Activated CD8-positive, alpha-beta memory T cell treated with anti-CD3 and anti-CD28 coated beads, Interleukin-2, amount 10 ng/mL, durations not matched to agents 7 days and 5 days (primary cell): ENCODE results near the gene FBXO47. TPM values are rescaled to one million over a fixed set of nuclear protein-coding genes. Genes with fewer than 3 reads are reported as not detected.
A peak's percentile ranks its signal among the peaks of the same experiment; 100 is the strongest.

Experiments used
- ATAC-seq: fragments of 150-1000 bp; cut with Tn5 transposase; one replicate; pipeline ENCODE4 v1.10.0; 2021; ENCODE audit warnings: moderate library complexity
- CTCF ChIA-PET: fragments of 350-600 bp; sonication (Branson Sonifier 250); formaldehyde crosslinking; loops from one replicate; lab custom pipeline; 2021; ENCODE audit warnings: antibody characterized with exemption; lab: Charles Lee
- DNase-seq: peaks from one replicate; pipeline ENCODE4 v3.0.0-alpha.2; 2020
- H3K27ac Mint-ChIP-seq: one replicate; pipeline ENCODE4 v1.8.0; 2021; ENCODE audit warnings: mild to moderate bottlenecking, mixed read lengths
- H3K27me3 Mint-ChIP-seq: one replicate; pipeline ENCODE4 v1.8.0; 2021; ENCODE audit warnings: mixed read lengths
- H3K36me3 Mint-ChIP-seq: one replicate; pipeline ENCODE4 v1.8.0; 2021; ENCODE audit warnings: mild to moderate bottlenecking, mixed read lengths
- H3K4me1 Mint-ChIP-seq: one replicate; pipeline ENCODE4 v1.8.0; 2021; ENCODE audit warnings: mixed read lengths
- H3K4me3 Mint-ChIP-seq: one replicate; pipeline ENCODE4 v1.8.0; 2021; ENCODE audit warnings: mild to moderate bottlenecking, moderate library complexity, mixed read lengths
- H3K9me3 Mint-ChIP-seq: one replicate; pipeline ENCODE4 v1.8.0; 2022; ENCODE audit warnings: low read depth, mixed read lengths
- total RNA-seq, 2 experiments: library from RNA; stranded (reverse); gene quantifications; one replicate each; pipeline ENCODE4 v1.2.3, GENCODE V29; 2021

Gene FBXO47
- total RNA-seq, 2 experiments from 2014 or later, result 0.18 TPM; not detected in 1

- DNase-seq (peak; percentile 90), ATAC-seq (peak; percentile 68)
- CTCF ChIA-PET, result interaction anchor here (0.9 to 9.0 kb wide), 11 partner anchors 10 to 252 kb away, joined by 3 to 88 read pairs (median 5); partner anchors contain the start of genes LASP1, LASP1NB and PLXDC1
- H3K36me3 Mint-ChIP-seq, result peaks cover 62% of the 10 kb centered on the region
- H3K4me1 Mint-ChIP-seq, result peaks cover 69% of the 10 kb centered on the region
- H3K4me3 Mint-ChIP-seq, result peak overlapping the region; percentile 50
- H3K27me3 Mint-ChIP-seq, result no peaks in the 10 kb centered on the region
- H3K27ac Mint-ChIP-seq, result peak overlapping the region; percentile 93
- H3K9me3 Mint-ChIP-seq, result no peaks in the 10 kb centered on the region
Measured at GRCh38 chr17:38900978-38901656, 66.1 kb downstream of the FBXO47 start.

- peaks cover 57% of the 10 kb centered on the region for H3K36me3 Mint-ChIP-seq
- peak overlapping the region; percentile 70 for H3K4me3 Mint-ChIP-seq
- H3K27ac Mint-ChIP-seq, result peak overlapping the region; percentile 98
- ATAC-seq, result peak; percentile 10
- H3K9me3 Mint-ChIP-seq, result no peaks in the 10 kb centered on the region
- H3K4me1 Mint-ChIP-seq, result peaks cover 69% of the 10 kb centered on the region
- CTCF ChIA-PET, result interaction anchor here (0.6 to 9.0 kb wide), 13 partner anchors 8 to 241 kb away, joined by 3 to 88 read pairs (median 3); partner anchors contain the start of genes FBXO47, LASP1 and LASP1NB
- no peaks in the 10 kb centered on the region for H3K27me3 Mint-ChIP-seq
- no peak for DNase-seq
Measured at GRCh38 chr17:38899421-38899820, 67.8 kb downstream of the FBXO47 start.

- DNase-seq, result peak; percentile 94
- peak overlapping the region; percentile 70 for H3K4me3 Mint-ChIP-seq
- ATAC-seq, result peak; percentile 73
- H3K9me3 Mint-ChIP-seq, result no peaks in the 10 kb centered on the region
- peak overlapping the region; percentile 98 for H3K27ac Mint-ChIP-seq
- H3K27me3 Mint-ChIP-seq, result no peaks in the 10 kb centered on the region
- peaks cover 57% of the 10 kb centered on the region for H3K36me3 Mint-ChIP-seq
- CTCF ChIA-PET, result interaction anchor here (0.9 to 9.0 kb wide), 9 partner anchors 7 to 254 kb away, joined by 3 to 88 read pairs (median 4); partner anchors contain the start of genes FBXO47, LASP1 and LASP1NB
- peaks cover 74% of the 10 kb centered on the region for H3K4me1 Mint-ChIP-seq
Measured at GRCh38 chr17:38898812-38899348, 68.3 kb downstream of the FBXO47 start.

GRCh38 chr17:38898291-38898679, 68.9 kb downstream of the FBXO47 start:
- ATAC-seq (peak; percentile 8), DNase-seq (peak; percentile 60)
- H3K4me3 Mint-ChIP-seq, result peak overlapping the region; percentile 70
- CTCF ChIA-PET, result interaction anchor here (0.9 to 9.0 kb wide), 9 partner anchors 8 to 255 kb away, joined by 3 to 88 read pairs (median 5); partner anchors contain the start of genes LASP1 and LASP1NB
- no peaks in the 10 kb centered on the region for H3K9me3 Mint-ChIP-seq
- peak overlapping the region; percentile 98 for H3K27ac Mint-ChIP-seq
- peaks cover 51% of the 10 kb centered on the region for H3K36me3 Mint-ChIP-seq
- peaks cover 77% of the 10 kb centered on the region for H3K4me1 Mint-ChIP-seq
- no peaks in the 10 kb centered on the region for H3K27me3 Mint-ChIP-seq

- CTCF ChIA-PET, result interaction anchor here (0.9 to 9.0 kb wide), 9 partner anchors 9 to 255 kb away, joined by 3 to 88 read pairs (median 5); partner anchors contain the start of genes LASP1 and LASP1NB
- Mint-ChIP-seq H3K9me3 (no peaks in the 10 kb centered on the region), H3K4me3 (peak overlapping the region; percentile 70), H3K27me3 (no peaks in the 10 kb centered on the region), H3K36me3 (peaks cover 46% of the 10 kb centered on the region), H3K4me1 (peaks cover 77% of the 10 kb centered on the region), H3K27ac (peak overlapping the region; percentile 98)
- ATAC-seq, result no peak
- no peak for DNase-seq
Measured at GRCh38 chr17:38897671-38898290, 69.4 kb downstream of the FBXO47 start.

GRCh38 chr17:38897176-38897575, 70.0 kb downstream of the FBXO47 start:
- no peaks in the 10 kb centered on the region for H3K27me3 Mint-ChIP-seq
- H3K36me3 Mint-ChIP-seq, result peaks cover 48% of the 10 kb centered on the region
- CTCF ChIA-PET, result interaction anchor here (1.6 to 9.0 kb wide), 6 partner anchors 13 to 256 kb away, joined by 4 to 88 read pairs (median 12); partner anchors contain the start of genes LASP1 and LASP1NB

GRCh38 chr17:38896346-38896954, 70.8 kb downstream of the FBXO47 start:
- no peaks in the 10 kb centered on the region for H3K27me3 Mint-ChIP-seq
- H3K9me3 Mint-ChIP-seq, result no peaks in the 10 kb centered on the region
- peaks cover 87% of the 10 kb centered on the region for H3K4me1 Mint-ChIP-seq
- ATAC-seq, result no peak
- CTCF ChIA-PET, result interaction anchor here (1.8 to 9.0 kb wide), 4 partner anchors 12 to 257 kb away, joined by 4 to 88 read pairs (median 12); partner anchors contain the start of gene LASP1
- no peak overlapping the region for H3K4me3 Mint-ChIP-seq
- no peak for DNase-seq
- H3K36me3 Mint-ChIP-seq, result peaks cover 45% of the 10 kb centered on the region
- H3K27ac Mint-ChIP-seq, result peak overlapping the region; percentile 98

More at GRCh38 chr17:38897176-38897575, 70.0 kb downstream of the FBXO47 start:
- H3K4me3 Mint-ChIP-seq, result peak overlapping the region; percentile 9
- peak overlapping the region; percentile 98 for H3K27ac Mint-ChIP-seq
- ATAC-seq (no peak), DNase-seq (no peak)
- H3K4me1 Mint-ChIP-seq, result peaks cover 83% of the 10 kb centered on the region
- no peaks in the 10 kb centered on the region for H3K9me3 Mint-ChIP-seq

GRCh38 chr17:38894276-38894675, 72.9 kb downstream of the FBXO47 start:
- Mint-ChIP-seq H3K9me3 (no peaks in the 10 kb centered on the region), H3K4me1 (peaks cover 91% of the 10 kb centered on the region), H3K27ac (peak overlapping the region; percentile 83), H3K4me3 (no peak overlapping the region), H3K27me3 (no peaks in the 10 kb centered on the region), H3K36me3 (peaks cover 44% of the 10 kb centered on the region)
- ATAC-seq, result no peak
- CTCF ChIA-PET, result interaction anchor here (0.7 to 2.4 kb wide), 6 partner anchors 9 to 271 kb away, joined by 3 to 24 read pairs (median 6); partner anchors contain the start of genes ARL5C and LASP1
- no peak for DNase-seq

GRCh38 chr17:38893607-38894006, 73.6 kb downstream of the FBXO47 start:
- H3K4me1 Mint-ChIP-seq, result peaks cover 91% of the 10 kb centered on the region
- peak; percentile 63 for ATAC-seq
- CTCF ChIA-PET, result interaction anchor here (0.7 to 2.4 kb wide), 6 partner anchors 8 to 271 kb away, joined by 3 to 24 read pairs (median 6); partner anchors contain the start of genes ARL5C and LASP1

GRCh38 chr17:38893113-38893512, 74.1 kb downstream of the FBXO47 start:
- H3K4me3 Mint-ChIP-seq, result no peak overlapping the region

More at GRCh38 chr17:38893607-38894006, 73.6 kb downstream of the FBXO47 start:
- H3K4me3 Mint-ChIP-seq, result no peak overlapping the region
- DNase-seq, result peak; percentile 86
- H3K27me3 Mint-ChIP-seq, result no peaks in the 10 kb centered on the region
- H3K27ac Mint-ChIP-seq, result peak overlapping the region; percentile 83
- peaks cover 45% of the 10 kb centered on the region for H3K36me3 Mint-ChIP-seq
- no peaks in the 10 kb centered on the region for H3K9me3 Mint-ChIP-seq

GRCh38 chr17:38892620-38893019, 74.6 kb downstream of the FBXO47 start:
- Mint-ChIP-seq H3K27ac (peak overlapping the region; percentile 83), H3K27me3 (no peaks in the 10 kb centered on the region), H3K4me3 (no peak overlapping the region), H3K4me1 (peaks cover 89% of the 10 kb centered on the region), H3K9me3 (no peaks in the 10 kb centered on the region), H3K36me3 (peaks cover 41% of the 10 kb centered on the region)
- CTCF ChIA-PET, result interaction anchor here (1.0 to 2.4 kb wide), 5 partner anchors 9 to 23 kb away, joined by 3 to 24 read pairs (median 7); partner anchors contain the start of gene LASP1
- no peak for DNase-seq
- no peak for ATAC-seq

More at GRCh38 chr17:38893113-38893512, 74.1 kb downstream of the FBXO47 start:
- Mint-ChIP-seq H3K4me1 (peaks cover 89% of the 10 kb centered on the region), H3K27ac (peak overlapping the region; percentile 83), H3K36me3 (peaks cover 43% of the 10 kb centered on the region), H3K27me3 (no peaks in the 10 kb centered on the region), H3K9me3 (no peaks in the 10 kb centered on the region)
- ATAC-seq, result peak; percentile 11
- no peak for DNase-seq
- CTCF ChIA-PET, result interaction anchor here (1.0 to 2.4 kb wide), 5 partner anchors 9 to 272 kb away, joined by 3 to 24 read pairs (median 6); partner anchors contain the start of genes ARL5C and LASP1

GRCh38 chr17:38892083-38892482, 75.1 kb downstream of the FBXO47 start:
- H3K4me3 Mint-ChIP-seq, result peak overlapping the region; percentile 13
- CTCF ChIA-PET, result interaction anchor here (0.7 to 1.9 kb wide), 7 partner anchors 8 to 22 kb away, joined by 3 to 7 read pairs (median 5); partner anchors contain the start of gene LASP1
- no peak for ATAC-seq
- H3K4me1 Mint-ChIP-seq, result peaks cover 86% of the 10 kb centered on the region
- peak overlapping the region; percentile 84 for H3K27ac Mint-ChIP-seq
- H3K27me3 Mint-ChIP-seq, result no peaks in the 10 kb centered on the region
- no peak for DNase-seq
- H3K9me3 Mint-ChIP-seq, result no peaks in the 10 kb centered on the region
- peaks cover 38% of the 10 kb centered on the region for H3K36me3 Mint-ChIP-seq
